Neural progenitor cell (in vitro differentiated cells): Measurements from ENCODE around the gene RIOK3. TPM values are rescaled to one million over a fixed set of nuclear protein-coding genes. Genes with fewer than 3 reads are reported as not detected.

Source experiments
- DNase-seq: peaks from one replicate; pipeline ENCODE4 v3.0.0-alpha.2; 2016; ENCODE audit warnings: low spot score
- H2AFZ ChIP-seq: fragments of 200-600 bp; sonication (generic); replicated peaks from 2 replicates; pipeline ENCODE4 v1.6.1; 2016; ENCODE audit warnings: antibody characterized with exemption
- H3F3A ChIP-seq: fragments of 200-600 bp; sonication (generic); 2 replicates; pipeline ENCODE4 v1.6.1; 2016; ENCODE audit warnings: antibody characterized with exemption, low read depth
- H3K27ac ChIP-seq: fragments of 200-600 bp; sonication (generic); 2 replicates; pipeline ENCODE4 v1.5.1; 2016; ENCODE audit warnings: mild to moderate bottlenecking
- H3K27me3 ChIP-seq: fragments of 200-600 bp; sonication (generic); 2 replicates; pipeline ENCODE4 v1.6.1; 2016; ENCODE audit warnings: mild to moderate bottlenecking, moderate library complexity
- H3K36me3 ChIP-seq: fragments of 200-600 bp; sonication (generic); 2 replicates; pipeline ENCODE4 v1.5.1; 2016
- H3K4me1 ChIP-seq: fragments of 200-600 bp; sonication (generic); 2 replicates; pipeline ENCODE4 v1.6.1; 2016; ENCODE audit warnings: mixed run types
- H3K4me2 ChIP-seq: fragments of 200-600 bp; sonication (generic); 2 replicates; pipeline ENCODE4 v1.6.1; 2016
- H3K4me3 ChIP-seq: fragments of 200-600 bp; sonication (generic); 2 replicates; pipeline ENCODE4 v1.5.1; 2016
- H3K79me2 ChIP-seq: fragments of 200-600 bp; sonication (generic); 2 replicates; pipeline ENCODE4 v1.6.1; 2016; ENCODE audit warnings: low read depth
- H3K9ac ChIP-seq: fragments of 200-600 bp; sonication (generic); 2 replicates; pipeline ENCODE4 v1.6.1; 2016
- H3K9me3 ChIP-seq: fragments of 200-600 bp; sonication (generic); 2 replicates; pipeline ENCODE4 v1.5.1; 2016; ENCODE audit warnings: low read depth
- H4K20me1 ChIP-seq: fragments of 200-600 bp; sonication (generic); 2 replicates; pipeline ENCODE4 v1.6.1; 2016; ENCODE audit warnings: low read depth
- H3K27ac Mint-ChIP-seq: 3 replicates; pipeline ENCODE4 v1.8.0; 2021; ENCODE audit warnings: mixed read lengths
- H3K27me3 Mint-ChIP-seq: 2 replicates; pipeline ENCODE4 v1.8.0; 2022; ENCODE audit warnings: low read depth, mild to moderate bottlenecking, inconsistent platforms, moderate library complexity, mixed read lengths; ENCODE audit not compliant: insufficient read depth
- H3K36me3 Mint-ChIP-seq: 3 replicates; pipeline ENCODE4 v1.8.0; 2021; ENCODE audit warnings: mixed read lengths
- H3K4me1 Mint-ChIP-seq: 3 replicates; pipeline ENCODE4 v1.8.0; 2021; ENCODE audit warnings: mixed read lengths
- H3K4me3 Mint-ChIP-seq: 3 replicates; pipeline ENCODE4 v1.8.0; 2021; ENCODE audit warnings: mild to moderate bottlenecking, moderate library complexity, mixed read lengths
- H3K9me3 Mint-ChIP-seq: 3 replicates; pipeline ENCODE4 v1.8.0; 2020; ENCODE audit warnings: mixed read lengths
- CTCF ChIP-seq: fragments of 200-600 bp; sonication (generic); IDR thresholded peaks from 2 replicates; pipeline ENCODE4 v1.5.1; 2017; ENCODE audit warnings: antibody characterized with exemption, mild to moderate bottlenecking
- EZH2 ChIP-seq: fragments of 200-600 bp; sonication (generic); IDR thresholded peaks from 2 replicates; pipeline ENCODE4 v1.6.1; 2017; ENCODE audit warnings: antibody characterized with exemption, mild to moderate bottlenecking, moderate library complexity
- EZH2phosphoT487 ChIP-seq: fragments of 200-600 bp; sonication (generic); IDR thresholded peaks from 2 replicates; pipeline ENCODE4 v1.6.1; 2017; ENCODE audit warnings: antibody characterized with exemption
- total RNA-seq: library from RNA; depleted of rRNA; stranded (reverse); fragments of >200 nt; gene quantifications from 2 replicates; pipeline ENCODE4 v1.2.3, GENCODE V29; 2015; ENCODE audit warnings: low replicate concordance

The RIOK3 gene
- total RNA-seq, 1 donor from 2014 or later: 77.5 TPM

GRCh38 chr18:23493654-23494053, 40.6 kb downstream of the RIOK3 start:
- H3K27ac Mint-ChIP-seq: no peak overlapping the region
- peak; percentile 93 for DNase-seq

GRCh38 chr18:23494992-23495391, 41.9 kb downstream of the RIOK3 start:
- no peaks in the 10 kb centered on the region for H3K79me2 ChIP-seq
- Mint-ChIP-seq H3K27ac (no peak overlapping the region), H3K4me1 (peaks cover 12% of the 10 kb centered on the region), H3K9me3 (peaks cover 21% of the 10 kb centered on the region), H3K36me3 (peaks cover 6% of the 10 kb centered on the region), H3K27me3 (peaks cover 14% of the 10 kb centered on the region), H3K4me3 (no peak overlapping the region)
- peak overlapping the region; percentile 68 for H3K4me2 ChIP-seq
- DNase-seq: peak; percentile 36
- no peak overlapping the region for H3K27ac ChIP-seq
- no peaks in the 10 kb centered on the region for H3K27me3 ChIP-seq
- H4K20me1 ChIP-seq: no peaks in the 10 kb centered on the region
- TF ChIP-seq EZH2phosphoT487: no peak
- TF ChIP-seq CTCF: no peak
- no peak for TF ChIP-seq EZH2
- H3K9ac ChIP-seq: no peak overlapping the region
- H3K36me3 ChIP-seq: peaks cover 6% of the 10 kb centered on the region
- no peak overlapping the region for H2AFZ ChIP-seq
- no peak overlapping the region for H3K4me3 ChIP-seq
- H3K9me3 ChIP-seq: no peaks in the 10 kb centered on the region
- peaks cover 19% of the 10 kb centered on the region for H3F3A ChIP-seq
- H3K4me1 ChIP-seq: peaks cover 19% of the 10 kb centered on the region

More at GRCh38 chr18:23493654-23494053, 40.6 kb downstream of the RIOK3 start:
- Histone ChIP-seq H3K4me1 (peaks cover 19% of the 10 kb centered on the region), H3K9ac (no peak overlapping the region), H3K27me3 (no peaks in the 10 kb centered on the region), H3K27ac (peak overlapping the region; percentile 26), H3K36me3 (peaks cover 6% of the 10 kb centered on the region), H3K4me3 (no peak overlapping the region), H3K9me3 (no peaks in the 10 kb centered on the region), H3K79me2 (no peaks in the 10 kb centered on the region), H4K20me1 (no peaks in the 10 kb centered on the region), H2AFZ (no peak overlapping the region), H3K4me2 (peak overlapping the region; percentile 68), H3F3A (peaks cover 19% of the 10 kb centered on the region)
- Mint-ChIP-seq H3K36me3 (peaks cover 6% of the 10 kb centered on the region), H3K9me3 (peaks cover 21% of the 10 kb centered on the region), H3K4me1 (peaks cover 8% of the 10 kb centered on the region), H3K4me3 (no peak overlapping the region), H3K27me3 (peaks cover 14% of the 10 kb centered on the region)
- no peak for TF ChIP-seq EZH2phosphoT487

GRCh38 chr18:23495723-23496440, 42.8 kb downstream of the RIOK3 start:
- H3K9me3 Mint-ChIP-seq: peaks cover 12% of the 10 kb centered on the region
- H2AFZ ChIP-seq: no peak overlapping the region

More at GRCh38 chr18:23495723-23496440, 42.8 kb downstream of the RIOK3 start:
- Mint-ChIP-seq H3K4me3 (no peak overlapping the region), H3K4me1 (peaks cover 12% of the 10 kb centered on the region), H3K27ac (no peak overlapping the region), H3K27me3 (peaks cover 8% of the 10 kb centered on the region), H3K36me3 (peaks cover 5% of the 10 kb centered on the region)
- no peaks in the 10 kb centered on the region for H4K20me1 ChIP-seq
- H3K4me2 ChIP-seq: no peak overlapping the region
- DNase-seq: no peak
- no peak for TF ChIP-seq EZH2
- TF ChIP-seq CTCF: no peak
- no peak for TF ChIP-seq EZH2phosphoT487
- H3K79me2 ChIP-seq: no peaks in the 10 kb centered on the region
- H3K9ac ChIP-seq: no peak overlapping the region
- no peaks in the 10 kb centered on the region for H3K9me3 ChIP-seq
- no peak overlapping the region for H3K27ac ChIP-seq
- no peak overlapping the region for H3K4me3 ChIP-seq
- H3K4me1 ChIP-seq: peaks cover 19% of the 10 kb centered on the region
- H3F3A ChIP-seq: peaks cover 19% of the 10 kb centered on the region
- H3K27me3 ChIP-seq: no peaks in the 10 kb centered on the region
- peaks cover 5% of the 10 kb centered on the region for H3K36me3 ChIP-seq
